GM19324 (cell line): ENCODE data around the gene POU5F1.

ENCODE experiments used
- ATAC-seq: cut with Tn5 transposase; IDR thresholded peaks from one replicate; pipeline ENCODE4 v1.9.1; 2021; ENCODE audit warnings: mild to moderate bottlenecking, moderate library complexity; ENCODE audit not compliant: unreplicated experiment, low FRiP score

Gene POU5F1

DNA sequence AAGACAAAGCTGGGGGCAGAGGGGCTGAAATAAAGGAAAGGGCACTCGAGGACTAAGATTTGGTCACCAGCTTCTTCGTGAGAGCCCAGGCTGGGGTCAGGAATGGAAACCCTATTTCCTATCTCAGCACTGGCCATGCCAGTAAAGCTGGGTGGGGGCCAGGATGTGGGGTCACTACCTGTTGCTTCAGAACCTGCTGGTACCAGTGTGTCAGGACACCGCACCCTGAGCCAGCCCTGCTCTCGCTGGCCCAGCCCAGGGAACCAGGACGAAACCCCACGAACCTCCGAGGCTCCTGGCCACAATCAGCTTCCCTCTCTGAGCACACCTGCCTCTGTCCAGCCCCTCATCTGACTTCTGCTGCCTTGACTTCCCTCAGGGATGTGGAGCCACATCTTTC, 52.3 kb downstream of the POU5F1 start:
- ATAC-seq = no peak

GRCh38 chr6:31116661-31117385, 53.7 kb downstream of the POU5F1 start:
- no peak for ATAC-seq

DNA sequence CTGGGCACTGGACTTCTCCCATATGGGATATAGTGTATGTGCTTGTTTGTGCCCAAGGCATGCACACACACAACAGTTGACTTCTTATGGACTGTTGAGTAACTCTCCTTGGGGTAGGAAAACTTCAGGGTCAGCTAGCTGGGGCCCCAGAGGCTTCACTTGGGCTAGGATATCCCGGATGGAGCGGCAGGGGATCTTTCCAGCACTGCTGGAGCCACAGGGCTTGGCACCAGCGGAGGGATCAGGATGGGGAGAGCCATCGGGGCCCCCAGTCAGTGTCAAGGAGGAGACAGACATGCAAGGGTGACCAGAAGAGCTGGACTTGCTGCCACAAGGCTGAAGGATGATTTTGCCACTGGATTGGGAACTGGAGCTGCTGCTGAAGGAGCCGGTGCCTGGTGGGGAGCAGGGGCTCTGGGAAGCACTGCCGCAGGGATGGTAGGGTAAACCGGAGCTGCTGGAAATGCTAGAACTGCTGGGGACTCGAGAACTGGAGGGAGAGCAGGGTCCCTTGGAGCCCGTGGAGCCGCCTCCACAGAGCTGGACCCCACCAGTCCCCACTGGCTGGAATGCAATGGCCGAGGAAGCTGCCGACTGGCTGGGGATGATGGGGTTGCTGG, 54.4 kb downstream of the POU5F1 start:
- no peak for ATAC-seq

DNA sequence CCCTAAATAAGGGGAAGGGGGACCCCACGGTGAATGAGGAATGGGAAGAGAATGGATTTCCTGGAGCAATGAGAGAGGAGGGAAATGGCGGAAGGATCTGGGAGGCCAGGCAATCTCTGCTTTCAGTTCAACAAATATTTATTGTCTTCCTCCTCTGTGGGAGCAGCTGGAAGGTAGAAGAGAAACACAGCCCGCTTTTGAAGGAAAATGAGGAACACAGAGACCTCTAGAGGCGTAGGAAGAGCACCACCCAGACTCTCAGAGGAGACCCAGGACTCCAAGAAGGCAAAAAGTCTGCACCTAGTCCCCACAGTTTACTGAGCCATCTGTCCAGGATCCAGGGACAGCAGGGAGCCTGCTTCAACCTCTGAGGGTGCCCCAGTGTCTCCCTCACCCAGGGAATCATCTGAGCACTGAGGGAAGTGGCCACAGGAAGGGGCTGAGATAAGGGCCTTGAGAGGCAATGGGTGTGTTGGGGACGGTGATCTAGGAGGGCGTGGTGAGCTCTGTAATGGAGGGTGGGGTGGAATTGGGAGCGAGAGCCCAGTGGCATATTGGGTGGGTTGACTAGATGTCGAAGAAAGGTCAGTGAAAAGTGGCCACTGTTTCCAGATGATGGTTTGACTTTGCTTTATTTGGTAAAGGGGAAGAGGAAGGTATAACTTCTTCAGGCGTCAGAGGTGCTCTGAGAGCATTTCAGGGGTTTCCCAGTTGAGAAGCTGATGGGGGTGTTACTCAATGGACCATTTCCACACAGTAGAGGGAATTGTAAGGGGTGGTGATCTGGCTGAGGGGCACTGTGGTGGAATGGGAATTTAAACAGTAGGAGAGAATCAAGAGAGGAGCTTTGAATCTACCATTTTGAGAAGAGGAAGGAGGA, 55.3 kb downstream of the POU5F1 start:
- ATAC-seq = no peak

- no peak for ATAC-seq
These were observed 56.0 kb downstream of the POU5F1 start, which contains the start of gene PSORS1C1 for GRCh38 chr6:31114541-31114878. TSS of gene PSORS1C1 (plus strand) at chr6:31114800. CDS start at chr6:31129633, 14,833 bp downstream.
